DND-41 (cell line): Measurements from ENCODE around the gene TBL1X.

Experiments used
- EZH2 ChIP-seq: IDR thresholded peaks from 3 replicates; pipeline ENCODE4 v1.6.1; 2012; ENCODE audit warnings: borderline replicate concordance, low read depth, mild to moderate bottlenecking, moderate library complexity, low read length, inconsistent platforms; ENCODE audit not compliant: severe bottlenecking
- TF ChIP-seq, protein P1 (sequence below): IDR thresholded peaks from 2 replicates; pipeline ENCODE4 v1.5.1; 2012; ENCODE audit warnings: borderline replicate concordance, low read length, moderate library complexity, mild to moderate bottlenecking; ENCODE audit not compliant: poor library complexity, severe bottlenecking; ENCODE audit errors: extremely low read depth

DNA sequence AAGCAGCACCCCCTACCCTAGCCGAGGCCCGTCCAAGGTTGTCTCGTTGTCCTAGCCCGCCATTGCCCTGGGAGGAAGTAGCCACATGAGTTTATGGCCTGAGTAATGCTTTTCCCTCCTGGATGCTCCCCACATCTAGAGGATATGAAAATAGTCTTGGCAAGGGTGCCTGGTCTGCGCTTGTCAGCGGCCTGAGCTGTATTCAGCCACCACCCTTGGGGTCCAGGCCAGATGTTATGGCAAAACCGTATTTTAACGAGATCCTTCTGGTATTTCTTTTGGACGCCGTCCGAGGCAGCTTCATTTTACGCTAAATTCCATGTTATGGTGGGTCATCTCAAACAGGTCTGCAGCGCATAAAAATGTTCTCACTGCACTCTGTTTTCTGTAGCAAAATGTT lies 211.4 kb downstream of the TBL1X start:
- TF ChIP-seq, protein P1, sequence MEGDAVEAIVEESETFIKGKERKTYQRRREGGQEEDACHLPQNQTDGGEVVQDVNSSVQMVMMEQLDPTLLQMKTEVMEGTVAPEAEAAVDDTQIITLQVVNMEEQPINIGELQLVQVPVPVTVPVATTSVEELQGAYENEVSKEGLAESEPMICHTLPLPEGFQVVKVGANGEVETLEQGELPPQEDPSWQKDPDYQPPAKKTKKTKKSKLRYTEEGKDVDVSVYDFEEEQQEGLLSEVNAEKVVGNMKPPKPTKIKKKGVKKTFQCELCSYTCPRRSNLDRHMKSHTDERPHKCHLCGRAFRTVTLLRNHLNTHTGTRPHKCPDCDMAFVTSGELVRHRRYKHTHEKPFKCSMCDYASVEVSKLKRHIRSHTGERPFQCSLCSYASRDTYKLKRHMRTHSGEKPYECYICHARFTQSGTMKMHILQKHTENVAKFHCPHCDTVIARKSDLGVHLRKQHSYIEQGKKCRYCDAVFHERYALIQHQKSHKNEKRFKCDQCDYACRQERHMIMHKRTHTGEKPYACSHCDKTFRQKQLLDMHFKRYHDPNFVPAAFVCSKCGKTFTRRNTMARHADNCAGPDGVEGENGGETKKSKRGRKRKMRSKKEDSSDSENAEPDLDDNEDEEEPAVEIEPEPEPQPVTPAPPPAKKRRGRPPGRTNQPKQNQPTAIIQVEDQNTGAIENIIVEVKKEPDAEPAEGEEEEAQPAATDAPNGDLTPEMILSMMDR, result no peak
- TF ChIP-seq EZH2, result no peak
